Stimulated activated CD4-positive, alpha-beta T cell treated with anti-CD3 and anti-CD28 coated beads, Interleukin-4, amount 100 ng/mL, for 48 hours (primary cell): ENCODE data around the gene ZNF277.

Experiments used
- DNase-seq, 2 donors: peaks; one replicate each; pipeline ENCODE4 v3.0.0-alpha.2; 2020; ENCODE audit warnings: low read depth in 2 of 2

ZNF277 gene

DNA sequence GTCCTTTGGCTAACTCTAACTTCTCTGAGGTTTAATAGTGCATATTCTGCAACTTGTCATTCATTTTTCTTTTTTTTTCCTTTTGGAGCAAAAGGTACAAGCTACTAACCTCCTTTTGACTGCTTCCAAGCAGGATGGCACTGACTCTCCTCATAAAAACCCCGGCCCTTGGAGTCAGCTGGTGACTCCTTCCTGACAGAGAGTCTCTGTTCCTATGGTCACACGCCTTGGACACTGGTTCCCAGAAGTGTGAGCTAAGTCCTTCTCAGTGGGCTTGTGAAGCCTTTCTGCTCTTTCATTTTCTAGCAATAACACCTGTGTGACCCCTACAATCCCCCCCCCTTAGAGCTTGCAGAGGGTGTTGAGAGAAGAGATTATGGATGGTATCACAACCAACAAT, 22.0 kb upstream of the ZNF277 start:
- no peak for DNase-seq

- DNase-seq, result no peak
Observed at GRCh38 chr7:112185005-112185834, 21.3 kb upstream of the ZNF277 start.

DNA sequence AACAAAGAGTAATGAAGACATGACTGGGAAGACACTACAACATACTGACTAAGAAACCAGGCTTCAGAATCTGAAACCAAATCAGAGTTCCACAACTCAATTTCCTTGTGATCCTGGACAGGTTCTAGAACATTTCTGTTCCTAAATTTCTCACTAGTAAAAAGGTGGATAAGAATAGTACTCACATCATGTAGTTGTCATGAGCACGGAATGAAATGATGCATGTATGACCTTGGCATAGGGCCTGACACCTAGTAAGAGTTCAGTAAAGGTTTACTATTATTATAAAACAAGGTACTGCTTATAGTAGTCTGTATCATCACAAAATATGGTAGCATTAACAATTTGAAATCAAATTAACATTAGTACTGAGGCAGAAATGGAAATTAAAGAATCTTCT, 20.2 kb upstream of the ZNF277 start:
- DNase-seq, result no peak

DNA sequence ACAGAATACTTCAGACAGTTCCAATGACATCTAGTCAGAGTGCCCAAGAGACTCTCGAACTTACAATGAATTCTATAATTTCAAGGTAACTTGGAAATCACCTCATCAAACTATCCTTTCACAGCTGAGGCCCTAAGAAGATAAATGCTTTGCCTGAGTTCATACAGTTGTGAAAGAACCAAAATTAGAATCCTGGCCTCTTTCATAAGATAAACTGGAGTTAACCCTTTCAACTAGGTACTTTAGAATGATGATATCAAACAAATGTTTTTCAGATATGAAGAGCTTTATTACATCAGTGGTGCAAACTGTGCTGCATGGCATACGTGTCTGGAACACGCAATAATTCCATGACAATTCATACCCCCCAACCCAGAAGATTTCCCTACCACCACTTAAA, 18.2 kb upstream of the ZNF277 start:
- no peak for DNase-seq

DNA sequence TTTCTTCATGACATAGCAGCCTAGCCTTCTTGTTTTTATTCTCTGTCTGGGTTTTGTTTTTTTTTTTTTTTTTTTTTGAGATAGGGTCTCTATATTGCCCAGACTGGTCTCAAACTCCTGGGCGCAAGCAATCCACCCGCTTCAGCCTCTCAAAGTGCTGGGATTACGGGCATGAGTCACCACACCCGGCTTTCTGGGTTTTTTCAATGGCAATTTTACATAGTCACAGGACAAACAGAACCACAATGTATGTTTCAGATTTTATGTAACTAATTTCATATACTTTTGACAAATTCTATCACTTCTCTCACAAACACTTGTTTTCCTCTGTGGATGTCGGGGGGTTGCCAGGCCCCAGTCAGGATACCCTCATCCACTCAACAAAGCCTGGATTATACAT, 16.8 kb upstream of the ZNF277 start:
- no peak for DNase-seq

DNA sequence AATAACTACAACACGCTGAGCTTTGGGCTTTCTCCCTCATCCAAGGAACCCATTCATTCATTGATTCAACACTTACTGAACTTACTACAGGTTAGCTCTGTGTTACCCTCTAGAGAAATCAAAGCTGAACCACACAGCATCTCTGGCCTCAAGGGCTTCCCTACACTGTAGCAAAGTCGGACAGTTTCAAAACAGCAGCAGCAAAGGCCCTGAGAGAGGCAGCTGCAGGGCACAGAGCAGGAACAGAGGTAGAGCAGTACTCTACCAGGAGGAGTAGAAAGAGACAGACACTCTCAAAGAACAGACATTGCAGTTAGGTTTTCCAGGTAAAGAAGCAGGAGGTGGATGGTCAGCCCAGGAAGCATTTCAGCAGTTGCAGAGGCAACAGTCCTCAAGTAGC, 16.4 kb upstream of the ZNF277 start:
- no peak for DNase-seq

- no peak for DNase-seq
Observed at GRCh38 chr7:112192236-112193154, 14.0 kb upstream of the ZNF277 start.

GRCh38 chr7:112193915-112194502, 12.5 kb upstream of the ZNF277 start:
- no peak for DNase-seq

DNA sequence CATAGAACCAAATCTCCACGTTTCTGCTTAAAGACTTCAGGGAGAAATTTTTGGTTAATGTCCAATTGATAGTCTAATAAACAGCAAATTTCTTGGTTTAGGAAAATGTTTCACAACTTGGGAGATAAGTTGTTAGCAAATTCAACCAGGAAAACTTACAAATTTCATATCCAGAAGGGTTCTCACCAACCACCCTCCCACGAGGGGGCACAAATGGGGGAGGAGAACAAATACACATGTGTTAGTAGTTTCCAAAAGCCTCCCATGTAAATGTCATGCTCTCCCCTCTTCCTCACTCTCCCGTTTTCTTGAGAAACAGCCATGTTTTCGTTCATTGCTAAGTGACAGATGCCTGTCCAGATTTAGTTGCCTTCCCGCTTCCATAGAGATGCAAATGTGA, 10.8 kb upstream of the ZNF277 start:
- DNase-seq, result no peak

DNA sequence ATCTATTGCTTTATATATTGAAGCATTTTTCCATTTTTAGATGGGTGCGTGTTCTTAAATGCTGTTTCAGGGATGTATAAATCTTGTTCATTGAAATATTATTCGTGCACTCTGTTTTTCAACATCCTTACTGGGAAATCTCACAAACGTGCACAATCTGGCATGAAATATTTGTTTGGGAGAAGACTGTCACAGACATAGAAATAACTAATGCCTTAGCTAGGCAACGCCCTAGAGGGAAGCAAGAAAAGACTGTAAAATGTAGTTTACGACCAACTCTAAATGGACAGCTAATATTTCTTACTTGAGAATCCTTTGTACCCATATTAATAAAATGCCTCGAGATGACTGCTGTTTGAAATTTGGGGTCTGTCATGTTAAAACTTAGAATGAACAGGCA, 9.2 kb upstream of the ZNF277 start:
- DNase-seq, result no peak

GRCh38 chr7:112199035-112199655, 7.3 kb upstream of the ZNF277 start:
- DNase-seq, result no peak

- DNase-seq, result no peak
Observed at GRCh38 chr7:112199672-112200071, 6.8 kb upstream of the ZNF277 start.

DNA sequence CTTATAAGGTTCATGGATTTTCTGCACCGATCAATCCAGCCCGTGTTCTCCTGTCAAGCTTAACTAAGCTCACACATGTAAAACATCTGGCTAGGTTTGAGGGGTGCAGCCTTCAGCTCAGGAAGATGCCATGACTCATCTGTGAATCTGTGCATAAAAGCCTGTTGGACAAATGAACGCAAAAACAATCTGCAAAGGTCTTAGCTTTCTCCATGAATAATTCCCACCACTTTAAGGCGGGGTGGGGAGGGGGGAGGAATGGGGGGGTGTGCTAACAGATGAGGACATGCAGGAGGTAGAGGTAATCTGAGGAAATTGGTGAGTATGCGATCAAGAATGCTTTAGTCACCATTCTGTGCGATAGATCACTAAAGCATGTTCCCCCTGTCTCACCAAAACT, 5.1 kb upstream of the ZNF277 start:
- DNase-seq, result no peak

DNA sequence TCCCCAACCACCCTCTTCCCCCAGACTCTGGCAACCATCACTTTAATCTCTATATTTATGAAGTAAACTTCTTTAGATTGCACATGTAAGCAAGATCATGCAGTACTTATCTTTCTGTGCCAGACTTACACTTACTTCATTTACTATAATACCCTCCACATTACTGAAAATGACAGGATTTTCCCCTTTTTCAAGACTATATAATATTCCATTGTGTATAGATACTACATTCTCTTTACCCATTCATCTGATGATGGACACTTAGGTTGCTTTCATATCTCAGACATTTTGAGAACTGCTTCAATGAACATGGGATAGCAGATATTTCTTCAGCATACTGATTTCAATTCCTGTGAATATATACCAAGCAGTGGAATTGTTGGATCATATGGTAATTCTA, 4.7 kb upstream of the ZNF277 start:
- no peak for DNase-seq

DNA sequence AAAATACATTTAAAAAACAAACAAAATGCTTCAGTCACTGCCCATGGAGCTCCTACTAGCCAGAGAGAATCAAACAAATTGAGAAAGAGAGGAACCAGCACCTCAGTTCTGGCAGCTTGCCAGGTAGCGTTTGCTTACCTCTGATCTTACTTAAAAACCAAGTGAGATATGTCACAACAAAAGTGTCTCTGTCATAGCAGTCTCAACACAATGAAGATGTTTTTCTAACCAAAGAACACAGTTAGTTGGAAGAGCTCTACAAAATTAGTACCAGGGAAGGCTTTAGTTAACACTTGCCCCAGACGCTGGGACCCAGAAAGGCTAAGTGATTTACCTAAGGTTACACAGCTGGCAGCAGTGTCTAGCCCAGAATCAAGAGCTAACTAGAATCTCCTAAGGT, 3.7 kb upstream of the ZNF277 start:
- no peak for DNase-seq

DNA sequence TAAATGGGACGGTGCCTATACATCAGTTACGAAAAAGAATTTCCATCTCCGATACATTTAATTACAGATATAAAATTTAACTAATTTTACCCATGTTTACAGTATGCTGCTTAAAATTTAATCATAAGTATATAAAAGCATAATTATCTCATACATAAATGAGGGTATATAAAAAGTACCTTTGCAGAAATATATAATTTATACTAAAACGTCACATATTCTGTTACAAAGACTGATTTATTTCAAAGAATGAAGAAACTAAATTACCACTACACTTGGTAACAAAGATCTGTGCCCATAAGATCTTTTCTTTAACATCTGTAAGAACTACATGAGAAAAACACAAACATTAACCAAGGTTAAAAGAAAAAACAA, 3.1 kb upstream of the ZNF277 start:
- no peak for DNase-seq

DNA sequence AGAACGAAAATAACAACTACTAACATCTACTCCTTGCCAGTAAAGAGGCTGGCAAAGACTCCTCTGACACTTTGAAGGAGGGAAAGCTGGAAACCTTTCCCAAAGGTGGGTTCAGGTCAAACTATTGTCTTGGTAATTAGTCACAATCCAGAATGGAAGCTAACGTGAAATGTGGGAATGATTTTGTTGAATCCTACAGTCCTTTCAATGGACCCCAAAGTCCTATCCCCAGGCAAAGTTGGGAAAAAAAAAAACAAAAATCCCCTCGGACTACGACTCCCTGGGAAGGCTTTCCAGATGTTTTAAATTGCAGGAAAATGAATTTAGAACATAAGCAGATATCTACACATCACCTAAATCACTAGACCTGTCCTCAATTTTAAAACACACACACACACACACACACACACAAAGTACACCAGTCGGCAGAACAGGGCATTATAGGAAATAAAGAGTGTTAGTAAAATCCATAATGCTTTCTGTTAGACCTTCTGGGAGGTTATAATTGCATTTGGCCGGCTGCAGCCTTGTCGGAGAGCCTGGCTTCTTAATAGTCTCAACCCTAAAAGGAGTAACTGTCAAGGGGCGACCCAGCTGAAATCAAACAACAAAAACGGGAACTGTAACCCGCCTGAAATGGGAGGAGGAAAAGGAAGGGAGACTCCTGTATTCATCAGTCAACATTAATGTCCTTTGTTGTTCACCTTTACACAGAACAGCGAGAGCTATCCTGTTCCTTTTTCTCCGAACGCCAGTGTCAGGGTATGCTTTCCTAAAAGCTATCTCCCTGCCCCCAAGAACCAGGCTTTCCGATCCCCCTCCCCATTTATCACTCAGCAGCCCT, 1.8 kb upstream of the ZNF277 start:
- no peak for DNase-seq

DNA sequence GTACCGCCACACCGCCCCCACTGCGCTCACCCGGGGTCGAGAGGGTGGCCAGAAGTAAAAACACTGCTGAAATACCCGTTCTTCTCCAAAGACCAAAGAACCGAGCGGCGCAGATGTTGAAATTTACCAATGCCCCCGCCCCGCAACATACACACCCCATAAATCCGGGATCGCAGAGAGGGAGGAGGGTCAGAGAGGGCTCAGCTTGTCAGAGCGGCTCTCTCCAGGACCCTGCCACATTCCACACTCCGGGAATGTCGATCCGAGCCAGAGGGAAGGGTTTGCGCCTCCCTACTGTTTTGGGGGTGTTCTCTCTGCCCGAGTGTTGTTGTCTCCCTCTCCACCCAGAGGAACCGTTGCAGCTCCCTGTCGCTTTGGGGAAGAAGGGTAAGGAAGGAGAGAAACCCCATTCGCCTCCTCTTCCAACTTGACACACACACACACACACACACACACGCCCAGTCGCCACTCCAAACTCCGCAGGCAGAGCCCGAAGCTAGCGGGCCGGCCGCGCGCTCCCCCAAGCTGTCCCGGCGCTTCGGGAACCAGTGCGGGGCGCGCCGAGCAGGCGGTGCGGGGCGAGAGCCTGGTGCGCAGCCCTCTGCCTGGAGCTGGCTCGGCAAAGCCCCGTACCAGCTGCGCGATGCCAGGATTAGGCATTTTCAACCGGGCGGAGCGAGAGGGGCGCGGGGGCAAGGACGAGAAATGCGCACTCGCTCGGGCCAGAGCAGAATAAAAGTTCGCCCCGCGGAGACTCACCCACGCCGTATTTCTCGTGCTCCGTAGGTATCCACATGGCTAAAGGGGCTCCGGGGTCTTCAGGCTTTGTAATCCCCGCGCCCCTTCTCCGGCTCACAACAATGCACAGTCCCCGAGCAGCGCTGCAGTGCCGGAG, 905 bp upstream of the ZNF277 start:
- DNase-seq, result no peak

DNA sequence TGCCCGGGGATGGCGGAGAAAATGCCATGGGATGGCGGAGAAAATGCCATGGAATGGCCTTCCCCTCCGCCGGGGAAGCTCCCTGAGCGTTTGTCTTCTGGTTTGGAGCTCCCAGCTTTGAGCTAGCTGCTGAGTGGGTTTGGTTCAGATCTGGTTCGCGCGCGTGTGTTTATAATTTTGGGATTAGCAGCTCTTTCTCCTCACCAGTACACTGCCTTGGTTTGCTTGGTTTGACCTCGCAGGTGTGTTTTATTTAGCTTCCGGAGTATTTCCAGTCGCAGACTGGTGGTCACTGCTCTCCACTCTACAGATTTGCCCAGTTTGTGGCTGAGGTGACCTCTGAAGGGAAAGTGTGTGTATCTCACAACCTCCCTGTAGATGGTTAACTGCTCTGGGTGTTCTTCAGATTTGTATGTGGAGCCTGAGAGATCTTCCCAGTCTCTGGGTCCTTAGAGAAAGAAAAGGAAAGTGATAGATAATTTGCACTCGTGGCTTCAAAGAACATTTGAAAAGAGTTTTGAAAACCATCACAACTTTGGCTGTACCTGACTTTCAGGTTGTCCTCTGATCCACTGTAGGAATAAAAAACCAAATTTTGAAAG, 597 bp downstream of the ZNF277 start:
- no peak for DNase-seq

DNA sequence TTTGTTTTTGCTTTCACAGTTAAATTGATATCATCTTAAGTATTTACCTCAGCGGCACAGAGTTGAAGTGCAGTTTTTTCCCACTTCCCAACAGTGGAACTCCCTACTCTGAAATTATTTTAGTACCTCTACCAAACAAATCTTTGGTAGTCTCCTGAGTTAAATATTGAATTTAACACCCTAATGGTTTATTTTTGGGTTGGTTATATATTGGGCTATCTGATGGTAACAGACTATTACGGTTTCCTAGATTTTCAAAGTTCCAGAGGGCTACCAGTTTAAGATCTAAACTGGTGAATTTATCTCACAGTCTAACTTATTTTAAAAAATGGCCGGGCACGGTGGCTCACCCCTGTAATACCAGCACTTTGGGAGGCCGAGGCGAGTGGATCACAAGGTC, 1.3 kb downstream of the ZNF277 start:
- no peak for DNase-seq
